GM12878 (cell line): ENCODE results near the gene PKHD1. TPM values are rescaled to one million over a fixed set of nuclear protein-coding genes. Genes with fewer than 3 reads are reported as not detected.

Experiments used
- ATAC-seq: fragments of 200-7000 bp; cut with Tn5 transposase; 3 replicates; pipeline ENCODE4 v1.9.1; 2020; ENCODE audit warnings: mild to moderate bottlenecking, moderate library complexity
- BruUV-seq: library from RNA; stranded (reverse); fragments of 400-500 nt; replicated peaks from 2 replicates; lab custom pipeline; 2021; lab: Mats Ljungman, UMichigan
- CTCF ChIA-PET: fragments of 300-600 bp; sonication (Branson Sonifier 250); formaldehyde crosslinking; extraction: SDS; loops from one replicate; lab custom pipeline; 2021; ENCODE audit warnings: inconsistent platforms; lab: Yijun Ruan, JAX
- POLR2A ChIA-PET: fragments of 350-600 bp; formaldehyde crosslinking; extraction: SDS; loops from one replicate; lab custom pipeline; 2021; ENCODE audit warnings: inconsistent platforms; lab: Charles Lee
- RAD21 ChIA-PET: fragments of 300-600 bp; sonication (Branson Sonifier 250); formaldehyde crosslinking; loops from one replicate; lab custom pipeline; 2023; ENCODE audit warnings: antibody characterized with exemption; ENCODE audit not compliant: unreplicated experiment; lab: Charles Lee
- SMC1A ChIA-PET: fragments of 300-600 bp; sonication (Branson Sonifier 250); formaldehyde crosslinking; loops from one replicate; lab custom pipeline; 2023; ENCODE audit not compliant: unreplicated experiment, uncharacterized antibody; lab: Charles Lee
- DNase-seq: peaks from one replicate; pipeline ENCODE4 v3.0.0-alpha.2; 2011; ENCODE audit warnings: low read depth, low spot score
- FAIRE-seq: peaks from 3 replicates; lab custom pipeline; 2011; peaks lifted over from hg19 to GRCh38; lab: Jason Lieb, UNC
- H2AFZ ChIP-seq: 2 replicates; pipeline ENCODE4 v1.6.0; 2011; ENCODE audit warnings: low read depth, low read length, control low read depth; ENCODE audit not compliant: control insufficient read depth
- H3K27ac ChIP-seq: 2 replicates; pipeline ENCODE4 v1.5.1; 2011; ENCODE audit warnings: control low read depth; ENCODE audit not compliant: control insufficient read depth, insufficient read depth
- H3K27me3 ChIP-seq, 2 experiments: replicated peaks in 1 of 2; 2 replicates each; pipeline versions ENCODE4 v1.6.0 to v1.6.1; 2011; ENCODE audit warnings: low read length in 1 of 2; ENCODE audit not compliant: control insufficient read depth in 2 of 2, insufficient read depth in 2 of 2
- H3K36me3 ChIP-seq, 2 experiments: 2 replicates each; pipeline ENCODE4 v1.5.1; 2011; ENCODE audit warnings: low read length in 1 of 2; ENCODE audit not compliant: control insufficient read depth in 2 of 2, insufficient read depth in 2 of 2
- H3K4me1 ChIP-seq: 2 replicates; pipeline ENCODE4 v1.6.1; 2011; ENCODE audit warnings: mild to moderate bottlenecking, low read length, moderate library complexity, mixed read lengths; ENCODE audit not compliant: control insufficient read depth, insufficient read depth
- H3K4me2 ChIP-seq: 2 replicates; pipeline ENCODE4 v1.6.0; 2011; ENCODE audit warnings: control low read depth; ENCODE audit not compliant: control insufficient read depth, insufficient read depth
- H3K4me3 ChIP-seq: fragments of 200-600 bp; sonication (generic); 2 replicates; pipeline ENCODE4 v1.5.1; 2016
- H3K79me2 ChIP-seq: 2 replicates; pipeline ENCODE4 v1.6.0; 2011; ENCODE audit warnings: low read length; ENCODE audit not compliant: control insufficient read depth, insufficient read depth
- H3K9ac ChIP-seq: 2 replicates; pipeline ENCODE4 v1.8.0; 2011; ENCODE audit warnings: low read length, control low read depth, mixed read lengths; ENCODE audit not compliant: control insufficient read depth, insufficient read depth
- H3K9me3 ChIP-seq: replicated peaks from 3 replicates; pipeline ENCODE4 v1.5.1; 2011; ENCODE audit warnings: mild to moderate bottlenecking, low read length; ENCODE audit not compliant: control insufficient read depth, insufficient read depth
- H4K20me1 ChIP-seq: 2 replicates; pipeline ENCODE4 v1.6.0; 2011; ENCODE audit not compliant: control insufficient read depth, insufficient read depth
- IKZF1 ChIP-seq: fragments of 450-650 bp; conservative IDR thresholded peaks from 2 replicates; pipeline ENCODE4 v1.6.1; 2017; ENCODE audit warnings: antibody characterized with exemption, mild to moderate bottlenecking
- MEF2A ChIP-seq: IDR thresholded peaks from 2 replicates; pipeline ENCODE4 v1.6.1; 2011; ENCODE audit warnings: low read depth, mild to moderate bottlenecking, low read length, moderate library complexity; ENCODE audit not compliant: insufficient read depth
- MYC ChIP-seq: IDR thresholded peaks from 2 replicates; pipeline ENCODE4 v1.6.1; 2011; ENCODE audit warnings: mild to moderate bottlenecking, low read length, moderate library complexity, inconsistent platforms; ENCODE audit not compliant: insufficient read depth, insufficient replicate concordance, insufficient read length, severe bottlenecking
- NR2F1 ChIP-seq: fragments of 450-650 bp; conservative IDR thresholded peaks from 2 replicates; pipeline ENCODE4 v1.6.1; 2017; ENCODE audit warnings: mild to moderate bottlenecking
- POLR2AphosphoS2 ChIP-seq: IDR thresholded peaks from 2 replicates; pipeline ENCODE4 v1.6.1; 2011; ENCODE audit warnings: low read depth, mild to moderate bottlenecking, low read length, improper control_type of control experiment, moderate library complexity
- RAD21 ChIP-seq: IDR thresholded peaks from 2 replicates; pipeline ENCODE4 v1.6.1; 2011; ENCODE audit warnings: mild to moderate bottlenecking, low read depth, low read length, moderate library complexity; ENCODE audit not compliant: insufficient read depth
- SRF ChIP-seq, 2 experiments: IDR thresholded peaks; 2 replicates each; pipeline ENCODE4 v1.6.1; 2011; ENCODE audit warnings: low read depth in 2 of 2, low read length in 2 of 2, mild to moderate bottlenecking in 1 of 2, moderate library complexity in 1 of 2
- STAT1 ChIP-seq: fragments of 450-650 bp; conservative IDR thresholded peaks from 2 replicates; pipeline ENCODE4 v1.6.1; 2014; ENCODE audit warnings: antibody characterized with exemption, mild to moderate bottlenecking
- YBX1 ChIP-seq: fragments of 450-650 bp; IDR thresholded peaks from 2 replicates; pipeline ENCODE4 v1.6.1; 2016; ENCODE audit warnings: antibody characterized with exemption
- WGBS: methylation state at CpG from one replicate; pipeline ENCODE4 v1.1.6; 2016; ENCODE audit warnings: low lambda C conversion rate; ENCODE audit not compliant: insufficient replicate concordance, insufficient coverage; ENCODE audit errors: missing lambda C conversion rate; 5-methylcytosine and 5-hydroxymethylcytosine counted together
- in situ Hi-C: fragments of 300-500 bp; cut with MboI; formaldehyde crosslinking; loops from 9 replicates; pipeline ENCODE4 v1.14.3; 2018; ENCODE audit warnings: mixed read lengths
- intact Hi-C: fragments of 100-400 bp; cut with micrococcal nuclease; formaldehyde crosslinking; loops from one replicate; pipeline ENCODE4 v1.14.2; 2022; ENCODE audit not compliant: unreplicated experiment
- polyA plus RNA-seq, 11 experiments: library from polyadenylated mRNA; depleted of rRNA in 4 of 11; unstranded in 6 of 11; stranded (reverse) in 5 of 11; fragments of >200 nt; fragmentation: Nextera tagmentation in 4 of 11; fragmentation: Illumina TruSeq in 1 of 11; extraction: Ambion mirVana in 4 of 11; extraction: Trizol in 1 of 11; gene quantifications; 1 replicate in 1 of 11; 2 replicates in 10 of 11; pipeline versions ENCODE4 v1.2.1 to v1.2.3, GENCODE V29; 2011 to 2016; ENCODE audit warnings: inconsistent platforms in 2 of 11, missing spikeins in 2 of 11, low read depth in 1 of 11
- total RNA-seq, 4 experiments: library from RNA; depleted of rRNA in 3 of 4; stranded (reverse); fragments of >200 nt in 3 of 4; fragmentation: Illumina TruSeq in 1 of 4; extraction: Trizol in 1 of 4; gene quantifications; 2 replicates each; pipeline versions ENCODE4 v1.2.1 to v1.2.3, GENCODE V29; 2013 to 2021
- TF ChIP-seq, protein P1 (sequence below), 3 experiments: IDR thresholded peaks in 2 of 3; conservative IDR thresholded peaks in 1 of 3; 2 replicates each; pipeline ENCODE4 v1.5.1; 2011; ENCODE audit warnings: low read depth in 3 of 3, low read length in 3 of 3, mild to moderate bottlenecking in 3 of 3, control low read depth in 2 of 3, moderate library complexity in 2 of 3, inconsistent platforms in 1 of 3, mixed read lengths in 1 of 3; ENCODE audit not compliant: control insufficient read depth in 2 of 3, insufficient read depth in 1 of 3; ENCODE audit errors: extremely low read depth in 1 of 3
- TF ChIP-seq, protein P2 (sequence below): IDR thresholded peaks from 2 replicates; pipeline ENCODE4 v1.6.1; 2011; ENCODE audit warnings: borderline replicate concordance, low read depth, mild to moderate bottlenecking, moderate library complexity, mixed read lengths, low read length; ENCODE audit not compliant: insufficient read depth; ENCODE audit errors: extremely low read length
- TF ChIP-seq, protein P3 (sequence below): IDR thresholded peaks from 2 replicates; pipeline ENCODE4 v1.6.1; 2012; ENCODE audit warnings: low read length, inconsistent platforms
- TF ChIP-seq, protein P4 (sequence below): fragments of 450-650 bp; formaldehyde crosslinking; IDR thresholded peaks from 2 replicates; pipeline ENCODE4 v1.5.0; 2022; ENCODE audit warnings: mild to moderate bottlenecking, missing genetic modification characterization

The PKHD1 gene
- total and polyA plus RNA-seq, 10 of the 15 experiments (the other 5 are each of a cell fraction or from before 2014, with no cell fraction given): under 0.01 to 0.90 (median 0.02) TPM; not detected in 1

GRCh38 chr6:52010145-52010544 is 77.3 kb downstream of the PKHD1 start (continued):
- TF ChIP-seq, protein P1, sequence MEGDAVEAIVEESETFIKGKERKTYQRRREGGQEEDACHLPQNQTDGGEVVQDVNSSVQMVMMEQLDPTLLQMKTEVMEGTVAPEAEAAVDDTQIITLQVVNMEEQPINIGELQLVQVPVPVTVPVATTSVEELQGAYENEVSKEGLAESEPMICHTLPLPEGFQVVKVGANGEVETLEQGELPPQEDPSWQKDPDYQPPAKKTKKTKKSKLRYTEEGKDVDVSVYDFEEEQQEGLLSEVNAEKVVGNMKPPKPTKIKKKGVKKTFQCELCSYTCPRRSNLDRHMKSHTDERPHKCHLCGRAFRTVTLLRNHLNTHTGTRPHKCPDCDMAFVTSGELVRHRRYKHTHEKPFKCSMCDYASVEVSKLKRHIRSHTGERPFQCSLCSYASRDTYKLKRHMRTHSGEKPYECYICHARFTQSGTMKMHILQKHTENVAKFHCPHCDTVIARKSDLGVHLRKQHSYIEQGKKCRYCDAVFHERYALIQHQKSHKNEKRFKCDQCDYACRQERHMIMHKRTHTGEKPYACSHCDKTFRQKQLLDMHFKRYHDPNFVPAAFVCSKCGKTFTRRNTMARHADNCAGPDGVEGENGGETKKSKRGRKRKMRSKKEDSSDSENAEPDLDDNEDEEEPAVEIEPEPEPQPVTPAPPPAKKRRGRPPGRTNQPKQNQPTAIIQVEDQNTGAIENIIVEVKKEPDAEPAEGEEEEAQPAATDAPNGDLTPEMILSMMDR (IDR thresholded peaks at IDR 0.05 in 2 of 3, conservative IDR thresholded peaks at IDR 0.05 in 1 of 3; ENCODE audit: control insufficient read depth in 2 of 3, extremely low read depth in 1 of 3, insufficient read depth in 1 of 3, low read depth in 3 of 3, low read length in 3 of 3): no peak
- TF ChIP-seq, protein P2, sequence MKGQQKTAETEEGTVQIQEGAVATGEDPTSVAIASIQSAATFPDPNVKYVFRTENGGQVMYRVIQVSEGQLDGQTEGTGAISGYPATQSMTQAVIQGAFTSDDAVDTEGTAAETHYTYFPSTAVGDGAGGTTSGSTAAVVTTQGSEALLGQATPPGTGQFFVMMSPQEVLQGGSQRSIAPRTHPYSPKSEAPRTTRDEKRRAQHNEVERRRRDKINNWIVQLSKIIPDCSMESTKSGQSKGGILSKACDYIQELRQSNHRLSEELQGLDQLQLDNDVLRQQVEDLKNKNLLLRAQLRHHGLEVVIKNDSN: no peak
- TF ChIP-seq, protein P3, sequence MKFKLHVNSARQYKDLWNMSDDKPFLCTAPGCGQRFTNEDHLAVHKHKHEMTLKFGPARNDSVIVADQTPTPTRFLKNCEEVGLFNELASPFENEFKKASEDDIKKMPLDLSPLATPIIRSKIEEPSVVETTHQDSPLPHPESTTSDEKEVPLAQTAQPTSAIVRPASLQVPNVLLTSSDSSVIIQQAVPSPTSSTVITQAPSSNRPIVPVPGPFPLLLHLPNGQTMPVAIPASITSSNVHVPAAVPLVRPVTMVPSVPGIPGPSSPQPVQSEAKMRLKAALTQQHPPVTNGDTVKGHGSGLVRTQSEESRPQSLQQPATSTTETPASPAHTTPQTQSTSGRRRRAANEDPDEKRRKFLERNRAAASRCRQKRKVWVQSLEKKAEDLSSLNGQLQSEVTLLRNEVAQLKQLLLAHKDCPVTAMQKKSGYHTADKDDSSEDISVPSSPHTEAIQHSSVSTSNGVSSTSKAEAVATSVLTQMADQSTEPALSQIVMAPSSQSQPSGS: no peak
- TF ChIP-seq RAD21: no peak
- TF ChIP-seq, all 136 proteins: peak for 0

DNA sequence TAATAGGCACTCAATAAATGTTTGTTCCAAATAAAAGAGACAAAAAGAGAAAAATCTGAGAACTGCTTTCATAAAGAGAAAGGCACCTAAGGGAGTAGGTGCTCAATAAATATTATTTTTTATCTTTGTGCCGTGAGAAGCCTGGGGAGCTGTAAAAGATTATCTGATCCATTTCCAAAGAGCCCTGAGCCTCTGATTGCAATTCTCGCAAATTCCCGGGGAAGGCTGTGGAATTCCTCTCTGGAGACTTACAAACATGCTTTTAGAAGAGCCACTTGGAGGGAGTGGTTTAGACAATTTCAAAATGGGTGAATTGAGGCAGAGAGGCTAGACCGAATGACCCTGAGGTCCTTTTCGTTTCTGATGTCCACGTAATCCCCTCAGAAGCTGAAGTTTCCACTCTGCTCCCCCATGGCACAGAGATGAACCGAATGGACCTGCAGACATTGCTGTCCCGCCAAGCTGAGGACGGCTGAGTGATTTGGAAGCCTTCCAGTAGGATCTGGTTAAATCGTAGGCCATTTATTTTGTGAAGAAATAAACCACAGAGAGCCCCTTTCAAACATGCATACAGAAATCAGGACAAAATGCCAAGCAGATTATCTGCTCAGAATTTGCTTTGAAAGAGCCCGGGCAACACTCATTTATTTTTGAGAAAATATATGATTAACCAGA is 77.8 kb downstream of the PKHD1 start:
- FAIRE-seq (no peak), ATAC-seq (no peak), DNase-seq (no peak)
- ChIA-PET SMC1A (interaction anchor here (1.0 to 4.8 kb wide), 5 partner anchors 11 to 45 kb away, joined by 3 to 22 read pairs (median 4); no protein-coding TSS in a partner anchor), CTCF (interaction anchor here (1.0 to 3.7 kb wide), 4 partner anchors 9 to 40 kb away, joined by 4 to 28 read pairs (median 6); no protein-coding TSS in a partner anchor), RAD21 (interaction anchor here (1.4 kb wide), 1 partner anchor 50 kb away, joined by 4 read pairs; no protein-coding TSS in a partner anchor), POLR2A (interaction anchor here (0.7 kb wide), 1 partner anchor 13 kb away, joined by 3 read pairs; no protein-coding TSS in a partner anchor)
- no peak overlapping the region for H3K9ac ChIP-seq
- 37% methylated on average over 11 of the region's 11 CpGs for WGBS
- in situ Hi-C loops: no loop called here
- no peak overlapping the region for H3K27ac ChIP-seq
- no peaks in the 10 kb centered on the region for H3K79me2 ChIP-seq
- intact Hi-C loops: loop anchor here (10.0 kb wide), 1 partner anchor 455 kb away; no protein-coding TSS in a partner anchor
- H3K36me3 ChIP-seq: no peaks in the 10 kb centered on the region
- no peaks in the 10 kb centered on the region for H3K9me3 ChIP-seq
- BruUV-seq: no TSS peak
- no peaks in the 10 kb centered on the region for H3K27me3 ChIP-seq
- H3K4me1 ChIP-seq: no peaks in the 10 kb centered on the region
- H4K20me1 ChIP-seq: no peaks in the 10 kb centered on the region
- H3K4me3 ChIP-seq: no peak overlapping the region
- no peak overlapping the region for H3K4me2 ChIP-seq
- no peak overlapping the region for H2AFZ ChIP-seq
- TF ChIP-seq MEF2A (no peak), POLR2AphosphoS2 (no peak), STAT1 (no peak), IKZF1 (no peak), MYC (no peak), NR2F1 (no peak), YBX1 (no peak), SRF (IDR thresholded peaks at IDR 0.05; ENCODE audit: low read depth in 2 of 2, low read length in 2 of 2) (no peak)
- TF ChIP-seq, protein P4, sequence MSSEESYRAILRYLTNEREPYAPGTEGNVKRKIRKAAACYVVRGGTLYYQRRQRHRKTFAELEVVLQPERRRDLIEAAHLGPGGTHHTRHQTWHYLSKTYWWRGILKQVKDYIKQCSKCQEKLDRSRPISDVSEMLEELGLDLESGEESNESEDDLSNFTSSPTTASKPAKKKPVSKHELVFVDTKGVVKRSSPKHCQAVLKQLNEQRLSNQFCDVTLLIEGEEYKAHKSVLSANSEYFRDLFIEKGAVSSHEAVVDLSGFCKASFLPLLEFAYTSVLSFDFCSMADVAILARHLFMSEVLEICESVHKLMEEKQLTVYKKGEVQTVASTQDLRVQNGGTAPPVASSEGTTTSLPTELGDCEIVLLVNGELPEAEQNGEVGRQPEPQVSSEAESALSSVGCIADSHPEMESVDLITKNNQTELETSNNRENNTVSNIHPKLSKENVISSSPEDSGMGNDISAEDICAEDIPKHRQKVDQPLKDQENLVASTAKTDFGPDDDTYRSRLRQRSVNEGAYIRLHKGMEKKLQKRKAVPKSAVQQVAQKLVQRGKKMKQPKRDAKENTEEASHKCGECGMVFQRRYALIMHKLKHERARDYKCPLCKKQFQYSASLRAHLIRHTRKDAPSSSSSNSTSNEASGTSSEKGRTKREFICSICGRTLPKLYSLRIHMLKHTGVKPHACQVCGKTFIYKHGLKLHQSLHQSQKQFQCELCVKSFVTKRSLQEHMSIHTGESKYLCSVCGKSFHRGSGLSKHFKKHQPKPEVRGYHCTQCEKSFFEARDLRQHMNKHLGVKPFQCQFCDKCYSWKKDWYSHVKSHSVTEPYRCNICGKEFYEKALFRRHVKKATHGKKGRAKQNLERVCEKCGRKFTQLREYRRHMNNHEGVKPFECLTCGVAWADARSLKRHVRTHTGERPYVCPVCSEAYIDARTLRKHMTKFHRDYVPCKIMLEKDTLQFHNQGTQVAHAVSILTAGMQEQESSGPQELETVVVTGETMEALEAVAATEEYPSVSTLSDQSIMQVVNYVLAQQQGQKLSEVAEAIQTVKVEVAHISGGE (CRISPR knock-in tag): no peak
